Gastroesophageal sphincter (tissue), 3 donors: ENCODE data around the gene PAX5.

Source experiments
- EP300 ChIP-seq: sonication (generic); formaldehyde crosslinking; IDR thresholded peaks from one replicate; pipeline ENCODE4 v1.6.1; 2017; ENCODE audit warnings: antibody characterized with exemption, mild to moderate bottlenecking
- POLR2A ChIP-seq, 2 donors: fragments of 450-650 bp; IDR thresholded peaks; one replicate each; pipeline ENCODE4 v1.6.1; 2017; ENCODE audit warnings: antibody characterized with exemption in 2 of 2, mild to moderate bottlenecking in 2 of 2, moderate library complexity in 1 of 2
- POLR2AphosphoS5 ChIP-seq: sonication (generic); formaldehyde crosslinking; IDR thresholded peaks from one replicate; pipeline ENCODE4 v1.6.1; 2017; ENCODE audit warnings: antibody characterized with exemption
- TF ChIP-seq, protein P1 (sequence below), 4 experiments: fragments of 200-600 bp in 2 of 4; fragments of 450-650 bp in 2 of 4; sonication (generic) in 1 of 4; IDR thresholded peaks; one replicate each; pipeline ENCODE4 v1.5.1; 2017 to 2019; ENCODE audit warnings: antibody characterized with exemption in 4 of 4, mild to moderate bottlenecking in 2 of 4, moderate library complexity in 2 of 4

DNA sequence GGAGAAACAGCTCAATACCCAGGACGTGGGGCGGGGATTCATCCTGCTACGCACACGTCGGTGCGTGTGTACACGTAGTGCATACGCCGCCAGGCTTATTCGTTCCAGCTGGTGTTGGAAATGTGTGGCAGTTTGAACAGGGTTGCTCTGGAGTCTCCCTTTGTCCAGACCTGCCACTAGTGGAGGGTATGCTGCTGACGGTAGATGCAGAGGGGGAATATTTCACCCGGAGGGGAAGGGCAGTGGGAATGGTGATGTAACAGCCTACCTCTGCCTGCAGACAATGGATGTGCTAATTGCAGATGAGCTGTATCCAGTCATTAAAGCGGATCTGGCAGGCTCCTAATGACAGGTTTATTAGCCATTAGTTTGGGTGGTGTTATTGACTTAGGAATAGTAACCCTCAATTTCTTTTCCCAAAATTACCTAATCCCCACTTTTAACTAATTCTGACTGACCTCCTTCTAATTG lies 142.7 kb downstream of the PAX5 start:
- no peak for TF ChIP-seq POLR2AphosphoS5
- TF ChIP-seq, protein P1, sequence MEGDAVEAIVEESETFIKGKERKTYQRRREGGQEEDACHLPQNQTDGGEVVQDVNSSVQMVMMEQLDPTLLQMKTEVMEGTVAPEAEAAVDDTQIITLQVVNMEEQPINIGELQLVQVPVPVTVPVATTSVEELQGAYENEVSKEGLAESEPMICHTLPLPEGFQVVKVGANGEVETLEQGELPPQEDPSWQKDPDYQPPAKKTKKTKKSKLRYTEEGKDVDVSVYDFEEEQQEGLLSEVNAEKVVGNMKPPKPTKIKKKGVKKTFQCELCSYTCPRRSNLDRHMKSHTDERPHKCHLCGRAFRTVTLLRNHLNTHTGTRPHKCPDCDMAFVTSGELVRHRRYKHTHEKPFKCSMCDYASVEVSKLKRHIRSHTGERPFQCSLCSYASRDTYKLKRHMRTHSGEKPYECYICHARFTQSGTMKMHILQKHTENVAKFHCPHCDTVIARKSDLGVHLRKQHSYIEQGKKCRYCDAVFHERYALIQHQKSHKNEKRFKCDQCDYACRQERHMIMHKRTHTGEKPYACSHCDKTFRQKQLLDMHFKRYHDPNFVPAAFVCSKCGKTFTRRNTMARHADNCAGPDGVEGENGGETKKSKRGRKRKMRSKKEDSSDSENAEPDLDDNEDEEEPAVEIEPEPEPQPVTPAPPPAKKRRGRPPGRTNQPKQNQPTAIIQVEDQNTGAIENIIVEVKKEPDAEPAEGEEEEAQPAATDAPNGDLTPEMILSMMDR (IDR thresholded peaks at IDR 0.05), result no peak
- TF ChIP-seq POLR2A (IDR thresholded peaks at IDR 0.05), result no peak
- TF ChIP-seq EP300, result no peak
